Measurements from ENCODE around the gene FRMD7. TPM values are rescaled to one million over a fixed set of nuclear protein-coding genes. Genes with fewer than 3 reads are reported as not detected.

The FRMD7 gene
- not detected for total RNA-seq

GRCh38 chrX:132127743-132128142 is at the start of gene FRMD7:
TSS of gene FRMD7 (minus strand) at chrX:132128020. CDS start at chrX:132127844, 176 bp downstream.
- Histone ChIP-seq H3K36me3 (no peaks in the 10 kb centered on the region), H3K4me1 (no peaks in the 10 kb centered on the region), H3K27me3 (peaks cover 0 to 8% of the 10 kb centered on the region in 2 donors), H3K9me3 (no peaks in the 10 kb centered on the region), H3K27ac (no peak within 1 kb of the TSS), H3K4me3 (no peak within 1 kb of the TSS)
- no peak for DNase-seq (ENCODE audit: low spot score in 2 of 2)
- 3 to 19% methylated on average over 4 to 5 of the region's 5 CpGs for WGBS, 2 donors
- TF ChIP-seq POLR2A (IDR thresholded peaks at IDR 0.05), result no peak
- no peak for TF ChIP-seq EP300 (IDR thresholded peaks at IDR 0.05)
- TF ChIP-seq, protein P1, sequence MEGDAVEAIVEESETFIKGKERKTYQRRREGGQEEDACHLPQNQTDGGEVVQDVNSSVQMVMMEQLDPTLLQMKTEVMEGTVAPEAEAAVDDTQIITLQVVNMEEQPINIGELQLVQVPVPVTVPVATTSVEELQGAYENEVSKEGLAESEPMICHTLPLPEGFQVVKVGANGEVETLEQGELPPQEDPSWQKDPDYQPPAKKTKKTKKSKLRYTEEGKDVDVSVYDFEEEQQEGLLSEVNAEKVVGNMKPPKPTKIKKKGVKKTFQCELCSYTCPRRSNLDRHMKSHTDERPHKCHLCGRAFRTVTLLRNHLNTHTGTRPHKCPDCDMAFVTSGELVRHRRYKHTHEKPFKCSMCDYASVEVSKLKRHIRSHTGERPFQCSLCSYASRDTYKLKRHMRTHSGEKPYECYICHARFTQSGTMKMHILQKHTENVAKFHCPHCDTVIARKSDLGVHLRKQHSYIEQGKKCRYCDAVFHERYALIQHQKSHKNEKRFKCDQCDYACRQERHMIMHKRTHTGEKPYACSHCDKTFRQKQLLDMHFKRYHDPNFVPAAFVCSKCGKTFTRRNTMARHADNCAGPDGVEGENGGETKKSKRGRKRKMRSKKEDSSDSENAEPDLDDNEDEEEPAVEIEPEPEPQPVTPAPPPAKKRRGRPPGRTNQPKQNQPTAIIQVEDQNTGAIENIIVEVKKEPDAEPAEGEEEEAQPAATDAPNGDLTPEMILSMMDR (IDR thresholded peaks at IDR 0.05), result no peak

GRCh38 chrX:132173647-132174046 is 45.8 kb upstream of the FRMD7 start:
- Histone ChIP-seq H3K4me3 (no peak overlapping the region), H3K9me3 (no peaks in the 10 kb centered on the region), H3K27ac (no peak overlapping the region), H3K36me3 (no peaks in the 10 kb centered on the region), H3K27me3 (peaks cover 0 to 10% of the 10 kb centered on the region in 2 donors), H3K4me1 (no peaks in the 10 kb centered on the region)
- no peak for TF ChIP-seq EP300 (IDR thresholded peaks at IDR 0.05)
- TF ChIP-seq, protein P1 (IDR thresholded peaks at IDR 0.05), result no peak
- TF ChIP-seq POLR2A (IDR thresholded peaks at IDR 0.05), result no peak
- 37 to 85% methylated on average over 1 of the region's 1 CpG for WGBS, 2 donors
- DNase-seq (ENCODE audit: low spot score in 2 of 2), result no peak

GRCh38 chrX:132171881-132172280 is 44.1 kb upstream of the FRMD7 start:
- 71 to 82% methylated on average over 3 of the region's 3 CpGs for WGBS, 2 donors
- no peak for TF ChIP-seq EP300 (IDR thresholded peaks at IDR 0.05)
- TF ChIP-seq, protein P1 (IDR thresholded peaks at IDR 0.05), result no peak
- TF ChIP-seq POLR2A (IDR thresholded peaks at IDR 0.05), result no peak
- Histone ChIP-seq H3K9me3 (no peaks in the 10 kb centered on the region), H3K4me1 (no peaks in the 10 kb centered on the region), H3K36me3 (no peaks in the 10 kb centered on the region), H3K4me3 (no peak overlapping the region), H3K27ac (no peak overlapping the region), H3K27me3 (peaks cover 0 to 10% of the 10 kb centered on the region in 2 donors)
- DNase-seq (ENCODE audit: low spot score in 2 of 2), result no peak

DNA sequence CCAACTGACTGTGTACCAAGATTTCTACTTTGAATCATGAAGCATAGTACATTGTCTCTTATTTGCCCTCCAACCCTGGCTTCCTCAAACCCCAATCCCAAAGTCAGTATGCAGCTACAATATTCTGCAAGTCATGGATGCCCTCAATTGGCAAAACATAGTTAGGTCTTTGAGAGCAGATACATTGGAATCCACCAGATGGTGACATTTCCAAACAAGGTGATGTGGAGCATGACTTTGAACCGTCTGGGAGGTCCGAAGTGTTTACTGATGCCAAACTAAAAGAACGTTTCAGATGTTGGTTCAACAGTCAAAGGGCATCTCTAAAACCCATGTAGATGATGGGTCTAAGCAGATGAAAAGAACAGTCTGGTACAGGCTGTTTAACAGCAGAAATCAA is 43.7 kb upstream of the FRMD7 start:
- H3K27me3 ChIP-seq, result peaks cover 0 to 10% of the 10 kb centered on the region in 2 donors
- 59 to 60% methylated on average over 3 of the region's 3 CpGs for WGBS, 2 donors
- H3K9me3 ChIP-seq, result no peaks in the 10 kb centered on the region
- H3K36me3 ChIP-seq, result no peaks in the 10 kb centered on the region
- no peak for DNase-seq (ENCODE audit: low spot score in 2 of 2)
- H3K27ac ChIP-seq, result no peak overlapping the region
- TF ChIP-seq, protein P1 (IDR thresholded peaks at IDR 0.05), result no peak
- TF ChIP-seq EP300 (IDR thresholded peaks at IDR 0.05) (no peak), POLR2A (IDR thresholded peaks at IDR 0.05) (no peak)
- no peak overlapping the region for H3K4me3 ChIP-seq
- no peaks in the 10 kb centered on the region for H3K4me1 ChIP-seq

- Histone ChIP-seq H3K9me3 (no peaks in the 10 kb centered on the region), H3K27ac (no peak overlapping the region), H3K27me3 (peaks cover 0 to 10% of the 10 kb centered on the region in 2 donors), H3K36me3 (no peaks in the 10 kb centered on the region), H3K4me1 (no peaks in the 10 kb centered on the region), H3K4me3 (no peak overlapping the region)
- TF ChIP-seq EP300 (IDR thresholded peaks at IDR 0.05) (no peak), POLR2A (IDR thresholded peaks at IDR 0.05) (no peak)
- TF ChIP-seq, protein P1 (IDR thresholded peaks at IDR 0.05), result no peak
- no peak for DNase-seq (ENCODE audit: low spot score in 2 of 2)
- WGBS, 2 donors, result 75 to 87% methylated on average over 3 of the region's 3 CpGs
These were observed 41.7 kb upstream of the FRMD7 start for GRCh38 chrX:132169554-132169953.
